K562 (cell line): ENCODE measurements around the gene LRRK1. TPM values are rescaled to one million over a fixed set of nuclear protein-coding genes. Genes with fewer than 3 reads are reported as not detected.

Source experiments
- ATAC-seq: fragments of 200-7000 bp; cut with Tn5 transposase; 3 replicates; pipeline ENCODE4 v1.9.1; 2020; ENCODE audit warnings: moderate library complexity
- BruUV-seq: library from RNA; stranded (reverse); fragments of 400-500 nt; replicated peaks from 2 replicates; lab custom pipeline; 2021; lab: Mats Ljungman, UMichigan
- CTCF ChIA-PET: fragments of 300-600 bp; formaldehyde crosslinking; extraction: SDS; loops from one replicate; lab custom pipeline; 2021; ENCODE audit warnings: low intra/inter-chr PET ratio; lab: Yijun Ruan, JAX
- POLR2A ChIA-PET: fragments of 300-600, 350-650 bp; sonication (Branson Sonifier 250); formaldehyde crosslinking; extraction: SDS; loops from one replicate; lab custom pipeline; 2021; ENCODE audit warnings: antibody characterized with exemption, inconsistent platforms; lab: Yijun Ruan, JAX
- DNase-seq, 4 experiments: peaks; one replicate each; pipeline versions ENCODE4 v3.0.0 to v3.0.0-alpha.2; 2011 to 2018; ENCODE audit warnings: low spot score in 3 of 4, mixed read lengths in 3 of 4; ENCODE audit errors: extremely low read depth in 1 of 4
- FAIRE-seq: peaks from 2 replicates; lab custom pipeline; 2011; peaks lifted over from hg19 to GRCh38; lab: Jason Lieb, UNC
- H2AFZ ChIP-seq: 2 replicates; pipeline ENCODE4 v1.6.0; 2011; ENCODE audit warnings: low read depth, low read length, control low read depth, inconsistent platforms
- H3K27ac ChIP-seq: fragments of 200-600 bp; 3 replicates; pipeline ENCODE4 v1.8.0; 2011; ENCODE audit warnings: low read depth, mild to moderate bottlenecking, control low read depth, inconsistent platforms, low read length, moderate library complexity, mixed read lengths; ENCODE audit errors: extremely low read depth
- H3K27me3 ChIP-seq, 2 experiments: fragments of 300-600 bp in 1 of 2; 2 replicates in 1 of 2; 3 replicates in 1 of 2; pipeline versions ENCODE4 v1.6.0 to v1.8.0; 2011; ENCODE audit warnings: inconsistent platforms in 2 of 2, low read length in 2 of 2, mild to moderate bottlenecking in 1 of 2, mixed read lengths in 1 of 2, moderate library complexity in 1 of 2; ENCODE audit not compliant: control insufficient read depth in 2 of 2, insufficient read depth in 2 of 2
- H3K36me3 ChIP-seq: fragments of 300-600 bp; 3 replicates; pipeline ENCODE4 v1.8.0; 2011; ENCODE audit warnings: mild to moderate bottlenecking, low read length, inconsistent platforms; ENCODE audit not compliant: control insufficient read depth, insufficient read depth
- H3K4me1 ChIP-seq, 2 experiments: fragments of 200-600 bp in 1 of 2; replicated peaks in 1 of 2; 2 replicates in 1 of 2; 3 replicates in 1 of 2; pipeline versions ENCODE4 v1.5.1 to v1.8.0; 2011; ENCODE audit warnings: inconsistent platforms in 2 of 2, low read length in 2 of 2, mild to moderate bottlenecking in 1 of 2, mixed read lengths in 1 of 2, moderate library complexity in 1 of 2; ENCODE audit not compliant: control insufficient read depth in 2 of 2, insufficient read depth in 2 of 2
- H3K4me2 ChIP-seq: 2 replicates; pipeline ENCODE4 v1.6.1; 2011; ENCODE audit warnings: low read length, control low read depth, inconsistent platforms, mixed read lengths; ENCODE audit not compliant: insufficient read depth
- H3K4me3 ChIP-seq: fragments of 200-600 bp; sonication (generic), shearing (Covaris generic); 2 replicates; pipeline ENCODE4 v1.5.1; 2016; ENCODE audit warnings: control low read depth, inconsistent platforms
- H3K79me2 ChIP-seq: fragments of 200-600 bp; 3 replicates; pipeline ENCODE4 v1.8.0; 2011; ENCODE audit warnings: low read length, inconsistent platforms; ENCODE audit not compliant: control insufficient read depth, insufficient read depth
- H3K9ac ChIP-seq, 2 experiments: 2 replicates each; pipeline versions ENCODE4 v1.6.0 to v1.6.1; 2011; ENCODE audit warnings: low read depth in 2 of 2, low read length in 2 of 2, control low read depth in 1 of 2, inconsistent platforms in 1 of 2, mild to moderate bottlenecking in 1 of 2, mixed read lengths in 1 of 2; ENCODE audit not compliant: insufficient read depth in 1 of 2
- H3K9me1 ChIP-seq: one replicate; pipeline ENCODE4 v1.6.0; 2011; ENCODE audit warnings: inconsistent platforms, mild to moderate bottlenecking, low read length, moderate library complexity; ENCODE audit not compliant: control insufficient read depth, insufficient read depth
- H3K9me3 ChIP-seq: replicated peaks from 2 replicates; pipeline ENCODE4 v1.5.1; 2011; ENCODE audit warnings: low read depth, low read length, inconsistent platforms; ENCODE audit not compliant: control insufficient read depth, insufficient read depth
- H4K20me1 ChIP-seq: replicated peaks from 2 replicates; pipeline ENCODE4 v1.6.1; 2011; ENCODE audit warnings: low read length, inconsistent platforms, mixed read lengths; ENCODE audit not compliant: control insufficient read depth, insufficient read depth
- KLF10 ChIP-seq: fragments of 250-450 bp; sonication (Bioruptor Pico); IDR thresholded peaks from 2 replicates; pipeline ENCODE4 v1.6.1; 2021; ENCODE audit warnings: matching md5 sums
- NELFE ChIP-seq: IDR thresholded peaks from 2 replicates; pipeline ENCODE4 v1.6.1; 2011; ENCODE audit warnings: mild to moderate bottlenecking; ENCODE audit not compliant: insufficient read depth, insufficient read length
- THRAP3 ChIP-seq: fragments of 450-650 bp; IDR thresholded peaks from 2 replicates; pipeline ENCODE4 v1.6.1; 2016; ENCODE audit warnings: mild to moderate bottlenecking, inconsistent platforms, borderline replicate concordance
- ZNF143 ChIP-seq: sonication (generic); formaldehyde crosslinking; IDR thresholded peaks from 2 replicates; pipeline ENCODE4 v1.9.0; 2022; ENCODE audit warnings: mild to moderate bottlenecking, missing genetic modification reagents
- ZNF318 ChIP-seq, 2 experiments: fragments of 450-650 bp; IDR thresholded peaks; 2 replicates each; pipeline ENCODE4 v1.6.1; 2016; ENCODE audit warnings: mild to moderate bottlenecking in 2 of 2, borderline replicate concordance in 1 of 2, low read depth in 1 of 2, moderate library complexity in 1 of 2
- WGBS: fragments of 100-300 bp; shearing (Covaris generic); methylation state at CpG from one replicate; pipeline ENCODE4 v1.1.6; 2016; ENCODE audit warnings: low coverage, mixed read lengths; ENCODE audit not compliant: insufficient coverage; ENCODE audit errors: missing lambda C conversion rate; 5-methylcytosine and 5-hydroxymethylcytosine counted together
- in situ Hi-C: fragments of 300-500 bp; cut with MboI; formaldehyde crosslinking; loops from 4 replicates; pipeline ENCODE4 v1.15.0; 2018; ENCODE audit warnings: inconsistent platforms, mixed read lengths
- intact Hi-C: fragments of 100-400 bp; cut with micrococcal nuclease; formaldehyde crosslinking; loops from 2 replicates; pipeline ENCODE4 v1.14.2; 2022
- polyA plus RNA-seq, 8 experiments: library from polyadenylated mRNA; depleted of rRNA in 4 of 8; stranded (reverse) in 5 of 8; unstranded in 3 of 8; fragments of >200 nt; fragmentation: Nextera tagmentation in 2 of 8; fragmentation: Illumina TruSeq in 1 of 8; extraction: Ambion mirVana in 2 of 8; extraction: Trizol in 1 of 8; gene quantifications; 2 replicates each; pipeline versions ENCODE4 v1.2.1 to v1.2.3, GENCODE V29; 2011 to 2014; ENCODE audit warnings: inconsistent platforms in 1 of 8, missing spikeins in 1 of 8
- total RNA-seq, 7 experiments: library from RNA; depleted of rRNA in 6 of 7; stranded (reverse); fragments of >200 nt in 6 of 7; fragmentation: Illumina TruSeq in 2 of 7; extraction: Trizol in 2 of 7; gene quantifications; 2 replicates each; pipeline versions ENCODE4 v1.2.1 to v1.2.3, GENCODE V29; 2011 to 2021; ENCODE audit warnings: low replicate concordance in 1 of 7

Gene LRRK1
- total and polyA plus RNA-seq, 9 of the 15 experiments (the other 6 are each of a cell fraction or from before 2014, with no cell fraction given), result 0.01 to 1.5 (median 0.11) TPM

GRCh38 chr15:100893964-100894295 is 25.2 kb upstream of the LRRK1 start:
- intact Hi-C loops, result no loop called here
- H3K27me3 ChIP-seq, result peaks cover 22 to 78% of the 10 kb centered on the region in 2 experiments; a peak in 4 of 5 replicates
- TF ChIP-seq THRAP3, result no peak
- TF ChIP-seq ZNF143 (CRISPR knock-in tag), result no peak
- TF ChIP-seq KLF10 (CRISPR knock-in tag), result no peak
- TF ChIP-seq ZNF318 (IDR thresholded peaks at IDR 0.05; ENCODE audit: borderline replicate concordance in 1 of 2, low read depth in 1 of 2), result no peak
- TF ChIP-seq NELFE, result no peak
- TF ChIP-seq, all 486 proteins: peak for 0
- H3K4me2 ChIP-seq, result no peak overlapping the region
- no peak overlapping the region for H3K27ac ChIP-seq
- ATAC-seq (no peak), DNase-seq (no peak), FAIRE-seq (no peak)
- H3K9me3 ChIP-seq, result no peaks in the 10 kb centered on the region
- in situ Hi-C loops, result no loop called here
- no peaks in the 10 kb centered on the region for H3K4me1 ChIP-seq
- no TSS peak for BruUV-seq
- no peak overlapping the region for H2AFZ ChIP-seq
- H3K4me3 ChIP-seq, result no peak overlapping the region
- H3K79me2 ChIP-seq, result no peaks in the 10 kb centered on the region
- H3K9me1 ChIP-seq, result no peaks in the 10 kb centered on the region
- ChIA-PET POLR2A (no interaction called here), CTCF (no interaction called here)
- H3K9ac ChIP-seq, result no peak overlapping the region
- H3K36me3 ChIP-seq, result no peaks in the 10 kb centered on the region
- H4K20me1 ChIP-seq, result peaks cover 5% of the 10 kb centered on the region; the same call in 1 of the 2 replicates
- WGBS, result under 1% methylated on average over 9 of the region's 9 CpGs
